Measurements from ENCODE around the gene MICALL2. TPM values are rescaled to one million over a fixed set of nuclear protein-coding genes. Genes with fewer than 3 reads are reported as not detected.

MICALL2 gene
- polyA plus RNA-seq, 1 experiment = 11.1 TPM

GRCh38 chr7:1410992-1411391, 48.3 kb downstream of the MICALL2 start:
- TF ChIP-seq CTCF (IDR thresholded peaks at IDR 0.05; ENCODE audit: insufficient read depth, low read depth, low read length) = no peak
- POLR2A ChIA-PET = no interaction called here
- Histone ChIP-seq H3K4me3 (ENCODE audit: low read depth, low read length) (no peak overlapping the region), H3K36me3 (ENCODE audit: control insufficient read depth, insufficient read depth, low read length) (no peaks in the 10 kb centered on the region), H3K27me3 (ENCODE audit: control insufficient read depth, insufficient read depth, low read length) (peaks cover 9% of the 10 kb centered on the region)
- CTCF ChIA-PET = interaction anchor here (1.5 kb wide), 1 partner anchor 185 kb away, joined by 4 read pairs; no protein-coding TSS in a partner anchor
- DNase-seq (ENCODE audit: low read depth) = no peak

- no peak for DNase-seq (ENCODE audit: low read depth)
- ChIA-PET CTCF (interaction anchor here (0.8 to 1.2 kb wide), 3 partner anchors 10 to 215 kb away, joined by 3 to 6 read pairs (median 3); no protein-coding TSS in a partner anchor), POLR2A (no interaction called here)
- H3K27me3 ChIP-seq (ENCODE audit: control insufficient read depth, insufficient read depth, low read length) = peaks cover 16% of the 10 kb centered on the region
- no peak for TF ChIP-seq CTCF (IDR thresholded peaks at IDR 0.05; ENCODE audit: insufficient read depth, low read depth, low read length)
- H3K4me3 ChIP-seq (ENCODE audit: low read depth, low read length) = no peak overlapping the region
- no peaks in the 10 kb centered on the region for H3K36me3 ChIP-seq (ENCODE audit: control insufficient read depth, insufficient read depth, low read length)
These were observed 49.7 kb downstream of the MICALL2 start for GRCh38 chr7:1409555-1409954.

- H3K27me3 ChIP-seq (ENCODE audit: control insufficient read depth, insufficient read depth, low read length) = peaks cover 22% of the 10 kb centered on the region
- DNase-seq (ENCODE audit: low read depth) = no peak
- POLR2A ChIA-PET = no interaction called here
- TF ChIP-seq CTCF (IDR thresholded peaks at IDR 0.05; ENCODE audit: insufficient read depth, low read depth, low read length) = no peak
- no peaks in the 10 kb centered on the region for H3K36me3 ChIP-seq (ENCODE audit: control insufficient read depth, insufficient read depth, low read length)
- H3K4me3 ChIP-seq (ENCODE audit: low read depth, low read length) = no peak overlapping the region
- CTCF ChIA-PET = interaction anchor here (2.1 kb wide), 1 partner anchor 9 kb away, joined by 5 read pairs; no protein-coding TSS in a partner anchor
These were observed 50.8 kb downstream of the MICALL2 start for GRCh38 chr7:1408466-1408865.

GRCh38 chr7:1407892-1408291, 51.4 kb downstream of the MICALL2 start:
- ChIA-PET POLR2A (no interaction called here), CTCF (interaction anchor here (2.1 kb wide), 1 partner anchor 9 kb away, joined by 5 read pairs; no protein-coding TSS in a partner anchor)
- no peak for TF ChIP-seq CTCF (IDR thresholded peaks at IDR 0.05; ENCODE audit: insufficient read depth, low read depth, low read length)
- Histone ChIP-seq H3K27me3 (ENCODE audit: control insufficient read depth, insufficient read depth, low read length) (peaks cover 25% of the 10 kb centered on the region), H3K4me3 (ENCODE audit: low read depth, low read length) (no peak overlapping the region), H3K36me3 (ENCODE audit: control insufficient read depth, insufficient read depth, low read length) (no peaks in the 10 kb centered on the region)
- no peak for DNase-seq (ENCODE audit: low read depth)

- H3K27me3 ChIP-seq (ENCODE audit: control insufficient read depth, insufficient read depth, low read length) = peaks cover 38% of the 10 kb centered on the region
- ChIA-PET CTCF (interaction anchor here (1.2 to 1.9 kb wide), 5 partner anchors 8 to 340 kb away, joined by 3 to 12 read pairs (median 4); no protein-coding TSS in a partner anchor), POLR2A (no interaction called here)
- DNase-seq (ENCODE audit: low read depth) = no peak
- no peak overlapping the region for H3K4me3 ChIP-seq (ENCODE audit: low read depth, low read length)
- no peak for TF ChIP-seq CTCF (IDR thresholded peaks at IDR 0.05; ENCODE audit: insufficient read depth, low read depth, low read length)
- no peaks in the 10 kb centered on the region for H3K36me3 ChIP-seq (ENCODE audit: control insufficient read depth, insufficient read depth, low read length)
These were observed 54.2 kb downstream of the MICALL2 start for GRCh38 chr7:1404898-1405548.
